Caki2 (cell line): Measurements from ENCODE around the gene UNC13B. TPM values are rescaled to one million over a fixed set of nuclear protein-coding genes. Genes with fewer than 3 reads are reported as not detected.

Experiments
- DNase-seq: peaks from one replicate; pipeline ENCODE4 v3.0.0-alpha.2; 2015; ENCODE audit warnings: low read depth
- in situ Hi-C: cut with HindIII; loops from 2 replicates; pipeline ENCODE4 v1.10.0; 2016; ENCODE audit warnings: low sequenced_read_pairs, low pct_unique_long_range_greater_than_20kb, mixed read lengths
- total RNA-seq: library from RNA; depleted of rRNA; stranded (reverse); fragments of >200 nt; shearing (Covaris generic); gene quantifications from 2 replicates; pipeline ENCODE4 v1.2.3, GENCODE V29; 2014; ENCODE audit warnings: low replicate concordance

UNC13B gene
- total RNA-seq, 1 experiment from 2014 or later, result 1.4 TPM

GRCh38 chr9:35342221-35342958, 180.6 kb downstream of the UNC13B start:
- DNase-seq, result no peak

GRCh38 chr9:35348109-35348508, 186.3 kb downstream of the UNC13B start:
- in situ Hi-C loops, result no loop called here
- DNase-seq, result no peak

More at GRCh38 chr9:35342221-35342958, 180.6 kb downstream of the UNC13B start:
- in situ Hi-C loops, result no loop called here

- in situ Hi-C loops, result no loop called here
Observed at GRCh38 chr9:35349287-35349990, 187.6 kb downstream of the UNC13B start.

GRCh38 chr9:35350212-35350611, 188.4 kb downstream of the UNC13B start:
- DNase-seq, result no peak
- in situ Hi-C loops, result no loop called here

More at GRCh38 chr9:35349287-35349990, 187.6 kb downstream of the UNC13B start:
- no peak for DNase-seq

GRCh38 chr9:35350827-35351549, 189.2 kb downstream of the UNC13B start:
- DNase-seq, result no peak
- in situ Hi-C loops, result no loop called here

- no peak for DNase-seq
- in situ Hi-C loops, result no loop called here
Observed at GRCh38 chr9:35353731-35354365, 192.0 kb downstream of the UNC13B start.

- in situ Hi-C loops, result no loop called here
- DNase-seq, result no peak
Observed at GRCh38 chr9:35355939-35356338, 194.1 kb downstream of the UNC13B start.

GRCh38 chr9:35357116-35357515, 195.3 kb downstream of the UNC13B start:
- in situ Hi-C loops, result no loop called here
- no peak for DNase-seq

- no peak for DNase-seq
- in situ Hi-C loops, result no loop called here
Observed at GRCh38 chr9:35357826-35358225, 196.0 kb downstream of the UNC13B start.

GRCh38 chr9:35364817-35365585, 203.2 kb downstream of the UNC13B start:
- DNase-seq, result no peak
- in situ Hi-C loops, result no loop called here

- in situ Hi-C loops, result no loop called here
- no peak for DNase-seq
Observed at GRCh38 chr9:35366627-35367026, 204.8 kb downstream of the UNC13B start.

GRCh38 chr9:35367451-35367850, 205.6 kb downstream of the UNC13B start:
- in situ Hi-C loops, result no loop called here
- DNase-seq, result no peak

- no peak for DNase-seq
- in situ Hi-C loops, result no loop called here
Observed at GRCh38 chr9:35370241-35370640, 208.4 kb downstream of the UNC13B start.

- in situ Hi-C loops, result no loop called here
- no peak for DNase-seq
Observed at GRCh38 chr9:35374436-35374835, 212.6 kb downstream of the UNC13B start.

- in situ Hi-C loops, result no loop called here
- DNase-seq, result no peak
Observed at GRCh38 chr9:35374910-35375309, 213.1 kb downstream of the UNC13B start.

GRCh38 chr9:35380039-35380438, 218.2 kb downstream of the UNC13B start:
- DNase-seq, result no peak
- in situ Hi-C loops, result no loop called here

- DNase-seq, result no peak
- in situ Hi-C loops, result no loop called here
Observed at GRCh38 chr9:35380619-35381018, 218.8 kb downstream of the UNC13B start.

- in situ Hi-C loops, result no loop called here
- DNase-seq, result no peak
Observed at GRCh38 chr9:35385042-35385441, 223.2 kb downstream of the UNC13B start.
